ENCODE measurements around the gene CXCL8. TPM values are rescaled to one million over a fixed set of nuclear protein-coding genes. Genes with fewer than 3 reads are reported as not detected.

The CXCL8 gene
- total RNA-seq, 6 experiments from 2014 or later, result 0.31 to 32.8 (median 12.9) TPM

DNA sequence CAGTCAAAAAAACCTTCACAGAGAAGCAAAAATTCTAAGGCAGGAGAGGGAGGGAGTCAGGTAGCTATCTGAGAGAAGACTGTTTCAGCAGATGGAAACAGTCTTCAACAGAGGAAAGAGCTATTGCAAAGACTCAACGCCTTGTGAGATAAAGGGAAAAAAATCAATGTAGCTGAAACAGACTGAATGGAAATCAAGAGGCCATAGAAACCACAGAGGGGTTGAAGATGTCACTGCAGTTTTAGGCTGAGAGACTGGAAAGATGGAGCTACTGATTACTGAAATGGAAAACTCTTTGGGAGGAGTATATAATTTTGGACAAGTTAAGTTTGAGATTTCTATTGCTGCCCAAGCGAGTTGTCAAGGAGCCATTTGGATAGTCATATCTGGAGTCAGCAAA is 28.4 kb upstream of the CXCL8 start:
- no peaks in the 10 kb centered on the region for H3K9me3 ChIP-seq
- ATAC-seq (no peak), DNase-seq (no peak)
- no peak overlapping the region for H3K4me3 ChIP-seq
- H3K27ac ChIP-seq, result no peak overlapping the region
- TF ChIP-seq, protein P1, sequence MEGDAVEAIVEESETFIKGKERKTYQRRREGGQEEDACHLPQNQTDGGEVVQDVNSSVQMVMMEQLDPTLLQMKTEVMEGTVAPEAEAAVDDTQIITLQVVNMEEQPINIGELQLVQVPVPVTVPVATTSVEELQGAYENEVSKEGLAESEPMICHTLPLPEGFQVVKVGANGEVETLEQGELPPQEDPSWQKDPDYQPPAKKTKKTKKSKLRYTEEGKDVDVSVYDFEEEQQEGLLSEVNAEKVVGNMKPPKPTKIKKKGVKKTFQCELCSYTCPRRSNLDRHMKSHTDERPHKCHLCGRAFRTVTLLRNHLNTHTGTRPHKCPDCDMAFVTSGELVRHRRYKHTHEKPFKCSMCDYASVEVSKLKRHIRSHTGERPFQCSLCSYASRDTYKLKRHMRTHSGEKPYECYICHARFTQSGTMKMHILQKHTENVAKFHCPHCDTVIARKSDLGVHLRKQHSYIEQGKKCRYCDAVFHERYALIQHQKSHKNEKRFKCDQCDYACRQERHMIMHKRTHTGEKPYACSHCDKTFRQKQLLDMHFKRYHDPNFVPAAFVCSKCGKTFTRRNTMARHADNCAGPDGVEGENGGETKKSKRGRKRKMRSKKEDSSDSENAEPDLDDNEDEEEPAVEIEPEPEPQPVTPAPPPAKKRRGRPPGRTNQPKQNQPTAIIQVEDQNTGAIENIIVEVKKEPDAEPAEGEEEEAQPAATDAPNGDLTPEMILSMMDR (IDR thresholded peaks at IDR 0.05), result no peak
- no peak for TF ChIP-seq POLR2A (IDR thresholded peaks at IDR 0.05)
- no peaks in the 10 kb centered on the region for H3K4me1 ChIP-seq
- intact Hi-C loops (cut with DNase I), result no loop called here
- no peaks in the 10 kb centered on the region for H3K27me3 ChIP-seq
- 50% methylated on average over 2 of the region's 2 CpGs for WGBS (ENCODE audit: insufficient coverage, low coverage, low lambda C conversion rate, missing lambda C conversion rate)
- H3K36me3 ChIP-seq, result no peaks in the 10 kb centered on the region

DNA sequence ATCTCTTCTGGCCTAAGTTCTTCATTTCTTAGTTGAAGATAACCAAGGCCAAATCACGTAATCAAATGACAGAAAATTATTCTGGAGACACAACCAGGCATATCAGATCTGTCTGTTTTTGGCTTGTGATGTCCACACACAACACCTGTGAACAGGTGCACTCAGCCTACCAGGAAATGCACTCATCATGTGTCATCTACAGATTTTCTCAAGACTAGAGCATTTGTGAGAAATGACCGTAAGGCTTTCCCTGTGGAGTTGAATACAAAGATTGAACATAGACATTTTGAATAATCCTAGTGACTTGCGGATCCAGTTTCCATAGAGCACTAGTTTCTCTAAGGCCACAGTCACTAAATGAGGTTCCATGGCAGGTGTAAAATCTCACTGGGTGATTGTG is 26.7 kb upstream of the CXCL8 start:
- ATAC-seq (no peak), DNase-seq (no peak)
- H3K27me3 ChIP-seq, result no peaks in the 10 kb centered on the region
- no peaks in the 10 kb centered on the region for H3K36me3 ChIP-seq
- TF ChIP-seq, protein P1 (IDR thresholded peaks at IDR 0.05), result no peak
- TF ChIP-seq POLR2A (IDR thresholded peaks at IDR 0.05), result no peak
- no peaks in the 10 kb centered on the region for H3K4me1 ChIP-seq
- H3K27ac ChIP-seq, result no peak overlapping the region
- WGBS (ENCODE audit: insufficient coverage, low coverage, low lambda C conversion rate, missing lambda C conversion rate), result 82% methylated on average over 2 of the region's 3 CpGs
- H3K9me3 ChIP-seq, result no peaks in the 10 kb centered on the region
- intact Hi-C loops (cut with DNase I), result no loop called here
- no peak overlapping the region for H3K4me3 ChIP-seq

DNA sequence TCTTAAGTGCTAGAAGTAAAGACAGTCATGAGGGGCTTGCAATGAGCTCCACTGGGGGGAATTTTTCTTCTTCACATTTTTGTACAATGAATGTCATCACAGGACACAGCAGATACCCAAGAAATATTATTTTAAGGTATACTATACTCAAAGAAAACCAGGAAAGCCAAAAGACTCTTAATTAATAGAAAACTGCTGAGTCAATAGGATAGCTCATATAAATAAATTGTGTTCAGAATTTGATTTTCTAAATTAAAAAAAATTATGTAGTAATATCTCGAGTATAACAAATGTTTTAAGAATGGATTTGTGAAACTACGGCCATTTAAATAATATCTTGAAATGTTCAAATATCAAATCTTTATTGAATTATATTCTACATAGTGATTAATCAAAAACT is 25.7 kb upstream of the CXCL8 start:
- Histone ChIP-seq H3K4me1 (no peaks in the 10 kb centered on the region), H3K9me3 (no peaks in the 10 kb centered on the region), H3K4me3 (no peak overlapping the region), H3K27me3 (no peaks in the 10 kb centered on the region), H3K27ac (no peak overlapping the region), H3K36me3 (no peaks in the 10 kb centered on the region)
- TF ChIP-seq POLR2A (IDR thresholded peaks at IDR 0.05), result no peak
- TF ChIP-seq, protein P1 (IDR thresholded peaks at IDR 0.05), result no peak
- DNase-seq (no peak), ATAC-seq (no peak)
- WGBS (ENCODE audit: insufficient coverage, low coverage, low lambda C conversion rate, missing lambda C conversion rate), result 70% methylated on average over 2 of the region's 2 CpGs
- intact Hi-C loops (cut with DNase I), result no loop called here

DNA sequence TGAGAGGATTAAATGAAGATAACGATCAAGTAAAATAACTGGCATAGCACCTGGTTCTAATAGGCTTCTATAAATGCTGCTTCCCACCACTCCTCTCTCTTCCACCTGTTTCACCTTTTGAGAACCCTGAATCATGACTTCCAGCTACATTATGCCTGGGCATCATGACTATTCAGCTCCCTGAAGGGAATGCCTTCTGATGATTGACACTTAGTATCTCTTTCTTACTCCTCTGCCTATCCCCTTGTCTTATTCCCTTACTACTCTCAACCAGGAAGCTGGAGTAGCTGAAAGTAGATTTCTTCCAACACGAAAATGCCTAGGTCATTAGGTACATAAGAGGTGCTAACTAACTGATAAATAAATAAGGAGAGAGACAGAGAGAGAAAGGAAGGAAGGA is 24.7 kb upstream of the CXCL8 start:
- H3K36me3 ChIP-seq, result no peaks in the 10 kb centered on the region
- TF ChIP-seq POLR2A (IDR thresholded peaks at IDR 0.05), result no peak
- TF ChIP-seq, protein P1 (IDR thresholded peaks at IDR 0.05), result no peak
- intact Hi-C loops (cut with DNase I), result no loop called here
- no peaks in the 10 kb centered on the region for H3K4me1 ChIP-seq
- ATAC-seq (no peak), DNase-seq (no peak)
- 61% methylated on average over 2 of the region's 2 CpGs for WGBS (ENCODE audit: insufficient coverage, low coverage, low lambda C conversion rate, missing lambda C conversion rate)
- no peak overlapping the region for H3K27ac ChIP-seq
- H3K9me3 ChIP-seq, result no peaks in the 10 kb centered on the region
- H3K27me3 ChIP-seq, result no peaks in the 10 kb centered on the region
- no peak overlapping the region for H3K4me3 ChIP-seq
